ENCODE results near the gene MTMR1.

Gene MTMR1

GRCh38 chrX:150704030-150704613 lies 10.9 kb downstream of the MTMR1 start:
- no peak for DNase-seq (ENCODE audit: extremely low read depth, insufficient read length)
- Histone ChIP-seq H3K4me3 (replicated peaks; ENCODE audit: low read depth, low read length) (no peak overlapping the region), H3K27me3 (replicated peaks; ENCODE audit: control insufficient read depth, insufficient read depth, low read length) (no peaks in the 10 kb centered on the region), H3K36me3 (ENCODE audit: control insufficient read depth, insufficient read depth, low read length) (no peaks in the 10 kb centered on the region; the same call in none of the 2 replicates)
- TF ChIP-seq, protein P1, sequence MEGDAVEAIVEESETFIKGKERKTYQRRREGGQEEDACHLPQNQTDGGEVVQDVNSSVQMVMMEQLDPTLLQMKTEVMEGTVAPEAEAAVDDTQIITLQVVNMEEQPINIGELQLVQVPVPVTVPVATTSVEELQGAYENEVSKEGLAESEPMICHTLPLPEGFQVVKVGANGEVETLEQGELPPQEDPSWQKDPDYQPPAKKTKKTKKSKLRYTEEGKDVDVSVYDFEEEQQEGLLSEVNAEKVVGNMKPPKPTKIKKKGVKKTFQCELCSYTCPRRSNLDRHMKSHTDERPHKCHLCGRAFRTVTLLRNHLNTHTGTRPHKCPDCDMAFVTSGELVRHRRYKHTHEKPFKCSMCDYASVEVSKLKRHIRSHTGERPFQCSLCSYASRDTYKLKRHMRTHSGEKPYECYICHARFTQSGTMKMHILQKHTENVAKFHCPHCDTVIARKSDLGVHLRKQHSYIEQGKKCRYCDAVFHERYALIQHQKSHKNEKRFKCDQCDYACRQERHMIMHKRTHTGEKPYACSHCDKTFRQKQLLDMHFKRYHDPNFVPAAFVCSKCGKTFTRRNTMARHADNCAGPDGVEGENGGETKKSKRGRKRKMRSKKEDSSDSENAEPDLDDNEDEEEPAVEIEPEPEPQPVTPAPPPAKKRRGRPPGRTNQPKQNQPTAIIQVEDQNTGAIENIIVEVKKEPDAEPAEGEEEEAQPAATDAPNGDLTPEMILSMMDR (IDR thresholded peaks at IDR 0.05; ENCODE audit: insufficient read depth, low read length, poor library complexity, severe bottlenecking) = no peak

GRCh38 chrX:150712619-150713018 lies 19.4 kb downstream of the MTMR1 start:
- no peaks in the 10 kb centered on the region for H3K36me3 ChIP-seq (ENCODE audit: control insufficient read depth, insufficient read depth, low read length)
- H3K27me3 ChIP-seq (replicated peaks; ENCODE audit: control insufficient read depth, insufficient read depth, low read length) = no peaks in the 10 kb centered on the region
- no peak for DNase-seq (ENCODE audit: extremely low read depth, insufficient read length)
- no peak overlapping the region for H3K4me3 ChIP-seq (replicated peaks; ENCODE audit: low read depth, low read length)
- TF ChIP-seq, protein P1 (IDR thresholded peaks at IDR 0.05; ENCODE audit: insufficient read depth, low read length, poor library complexity, severe bottlenecking) = no peak

GRCh38 chrX:150715184-150715583 lies 22.0 kb downstream of the MTMR1 start:
- no peak for DNase-seq (ENCODE audit: extremely low read depth, insufficient read length)
- no peak overlapping the region for H3K4me3 ChIP-seq (replicated peaks; ENCODE audit: low read depth, low read length)
- TF ChIP-seq, protein P1 (IDR thresholded peaks at IDR 0.05; ENCODE audit: insufficient read depth, low read length, poor library complexity, severe bottlenecking) = no peak
- H3K27me3 ChIP-seq (replicated peaks; ENCODE audit: control insufficient read depth, insufficient read depth, low read length) = no peaks in the 10 kb centered on the region
- no peaks in the 10 kb centered on the region for H3K36me3 ChIP-seq (ENCODE audit: control insufficient read depth, insufficient read depth, low read length)

DNA sequence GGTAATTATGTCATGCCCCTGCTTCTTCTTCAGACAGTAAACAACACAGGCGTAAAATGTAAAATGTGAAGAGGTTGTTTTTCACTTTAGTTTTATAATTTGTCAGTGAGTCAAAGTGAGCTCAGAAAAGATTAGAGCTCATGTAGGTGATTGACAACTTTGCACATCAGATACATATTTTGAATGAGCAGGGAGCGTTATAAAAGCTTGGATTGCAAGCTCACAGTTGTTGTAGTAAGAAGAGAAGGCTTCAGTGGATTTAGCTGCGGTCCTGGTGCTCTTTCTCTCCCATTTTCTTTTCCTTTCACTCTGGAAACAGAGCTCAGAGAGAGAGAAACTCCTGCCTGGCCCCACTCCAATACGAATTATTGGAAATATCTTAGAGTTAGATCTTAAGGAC lies 26.4 kb downstream of the MTMR1 start:
- no peaks in the 10 kb centered on the region for H3K27me3 ChIP-seq (replicated peaks; ENCODE audit: control insufficient read depth, insufficient read depth, low read length)
- DNase-seq (ENCODE audit: extremely low read depth, insufficient read length) = no peak
- H3K36me3 ChIP-seq (ENCODE audit: control insufficient read depth, insufficient read depth, low read length) = no peaks in the 10 kb centered on the region
- no peak overlapping the region for H3K4me3 ChIP-seq (replicated peaks; ENCODE audit: low read depth, low read length)
- TF ChIP-seq, protein P1 (IDR thresholded peaks at IDR 0.05; ENCODE audit: insufficient read depth, low read length, poor library complexity, severe bottlenecking) = no peak

DNA sequence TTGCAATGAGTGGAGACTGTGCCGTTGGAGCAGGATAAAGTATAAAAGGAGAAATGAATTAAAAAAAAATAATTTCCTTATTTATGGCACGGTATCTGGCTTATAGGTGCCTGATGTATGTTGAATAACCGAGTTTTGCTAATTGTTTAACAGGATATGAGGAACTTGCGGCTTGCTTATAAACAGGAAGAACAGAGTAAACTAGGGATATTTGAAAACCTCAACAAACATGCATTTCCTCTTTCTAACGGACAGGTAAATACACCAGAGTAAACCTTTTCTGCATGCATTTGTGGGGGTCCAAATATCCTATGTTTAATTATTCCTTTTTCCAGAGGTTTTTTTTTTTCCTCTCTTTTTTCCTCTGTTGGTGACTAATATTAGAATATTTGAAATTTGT lies 36.8 kb downstream of the MTMR1 start:
- Histone ChIP-seq H3K27me3 (replicated peaks; ENCODE audit: control insufficient read depth, insufficient read depth, low read length) (no peaks in the 10 kb centered on the region), H3K4me3 (replicated peaks; ENCODE audit: low read depth, low read length) (no peak overlapping the region), H3K36me3 (ENCODE audit: control insufficient read depth, insufficient read depth, low read length) (peaks cover 4% of the 10 kb centered on the region)
- TF ChIP-seq, protein P1 (IDR thresholded peaks at IDR 0.05; ENCODE audit: insufficient read depth, low read length, poor library complexity, severe bottlenecking) = no peak
- no peak for DNase-seq (ENCODE audit: extremely low read depth, insufficient read length)

DNA sequence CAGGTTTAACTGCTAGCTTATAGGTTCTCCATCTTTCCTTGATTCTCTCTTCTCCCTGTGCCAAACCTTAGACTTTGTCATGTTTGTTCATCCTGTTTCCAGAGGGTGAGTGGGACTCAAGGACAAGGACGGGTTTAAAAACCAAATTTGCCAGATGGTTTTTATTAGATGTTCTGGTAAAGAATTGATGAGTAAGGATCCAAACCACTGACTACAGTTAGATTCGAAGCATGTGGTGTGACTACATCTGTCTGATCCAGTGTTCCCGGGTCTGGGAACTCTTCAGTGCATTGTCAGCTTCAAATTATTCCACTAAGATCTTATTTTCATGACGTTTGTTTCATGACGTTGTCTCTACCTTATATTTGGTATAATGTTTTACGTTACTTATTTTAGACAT lies 37.5 kb downstream of the MTMR1 start:
- DNase-seq (ENCODE audit: extremely low read depth, insufficient read length) = no peak
- TF ChIP-seq, protein P1 (IDR thresholded peaks at IDR 0.05; ENCODE audit: insufficient read depth, low read length, poor library complexity, severe bottlenecking) = no peak
- Histone ChIP-seq H3K36me3 (ENCODE audit: control insufficient read depth, insufficient read depth, low read length) (peaks cover 4% of the 10 kb centered on the region), H3K27me3 (replicated peaks; ENCODE audit: control insufficient read depth, insufficient read depth, low read length) (no peaks in the 10 kb centered on the region), H3K4me3 (replicated peaks; ENCODE audit: low read depth, low read length) (no peak overlapping the region)
